ENCODE measurements around the gene ADCYAP1R1.

Gene ADCYAP1R1

DNA sequence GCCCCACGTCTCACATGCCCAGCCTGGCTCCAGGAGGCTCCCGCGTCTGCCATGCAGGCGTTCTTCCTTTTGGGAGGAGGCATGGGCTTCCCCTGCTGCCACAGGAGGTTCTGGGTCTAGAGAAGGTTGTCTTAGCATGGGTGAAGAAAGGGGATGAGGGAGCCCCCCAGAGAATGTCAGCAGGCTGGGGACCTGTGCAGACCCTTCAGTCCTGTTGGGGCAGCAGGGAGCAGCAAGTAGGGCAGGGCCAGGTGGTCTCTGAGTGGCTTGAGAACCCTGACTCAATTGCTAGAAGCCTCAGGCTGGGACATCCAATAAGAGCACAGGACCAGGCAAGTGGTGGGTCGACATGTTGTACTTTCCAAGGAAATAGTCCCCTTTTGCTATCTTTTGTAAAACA lies 34.4 kb upstream of the ADCYAP1R1 start:
- Histone ChIP-seq H3K36me3 (ENCODE audit: insufficient read depth) (no peaks in the 10 kb centered on the region), H3K4me1 (ENCODE audit: low read depth, poor library complexity, severe bottlenecking) (no peaks in the 10 kb centered on the region), H3K27ac (no peak overlapping the region), H3K79me2 (ENCODE audit: insufficient read depth, low read depth) (no peaks in the 10 kb centered on the region), H3K27me3 (ENCODE audit: insufficient read depth, low read depth) (no peaks in the 10 kb centered on the region), H3K4me2 (no peak overlapping the region), H2AFZ (ENCODE audit: low read depth) (no peak overlapping the region), H3K9ac (no peak overlapping the region), H3K4me3 (IDR thresholded peaks at IDR 0.05; ENCODE audit: insufficient read depth, low read depth, low read length) (no peak overlapping the region), H4K20me1 (ENCODE audit: insufficient read depth) (no peaks in the 10 kb centered on the region)
- TF ChIP-seq, protein P1, sequence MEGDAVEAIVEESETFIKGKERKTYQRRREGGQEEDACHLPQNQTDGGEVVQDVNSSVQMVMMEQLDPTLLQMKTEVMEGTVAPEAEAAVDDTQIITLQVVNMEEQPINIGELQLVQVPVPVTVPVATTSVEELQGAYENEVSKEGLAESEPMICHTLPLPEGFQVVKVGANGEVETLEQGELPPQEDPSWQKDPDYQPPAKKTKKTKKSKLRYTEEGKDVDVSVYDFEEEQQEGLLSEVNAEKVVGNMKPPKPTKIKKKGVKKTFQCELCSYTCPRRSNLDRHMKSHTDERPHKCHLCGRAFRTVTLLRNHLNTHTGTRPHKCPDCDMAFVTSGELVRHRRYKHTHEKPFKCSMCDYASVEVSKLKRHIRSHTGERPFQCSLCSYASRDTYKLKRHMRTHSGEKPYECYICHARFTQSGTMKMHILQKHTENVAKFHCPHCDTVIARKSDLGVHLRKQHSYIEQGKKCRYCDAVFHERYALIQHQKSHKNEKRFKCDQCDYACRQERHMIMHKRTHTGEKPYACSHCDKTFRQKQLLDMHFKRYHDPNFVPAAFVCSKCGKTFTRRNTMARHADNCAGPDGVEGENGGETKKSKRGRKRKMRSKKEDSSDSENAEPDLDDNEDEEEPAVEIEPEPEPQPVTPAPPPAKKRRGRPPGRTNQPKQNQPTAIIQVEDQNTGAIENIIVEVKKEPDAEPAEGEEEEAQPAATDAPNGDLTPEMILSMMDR (conservative IDR thresholded peaks at IDR 0.05; ENCODE audit: low read depth, low read length) = no peak

DNA sequence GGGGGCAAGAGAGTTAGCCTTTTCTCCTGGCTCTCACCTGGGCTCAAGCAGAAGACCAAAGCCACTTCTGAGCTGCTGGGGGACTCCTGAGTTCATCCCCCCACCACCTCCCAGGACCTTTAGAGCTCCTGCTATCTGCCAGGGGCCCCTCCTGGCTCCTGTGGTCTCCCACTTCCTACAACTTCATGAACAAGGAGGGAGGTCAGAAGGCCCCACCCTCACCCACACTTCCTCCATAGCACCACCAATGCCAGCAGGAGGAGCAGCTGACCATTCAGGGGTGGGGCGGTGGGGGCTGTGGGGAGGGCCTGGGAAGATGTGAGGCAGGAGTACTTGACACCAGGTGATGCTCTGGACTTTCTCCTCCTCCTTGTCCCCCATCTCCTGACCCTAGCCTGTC lies 32.6 kb upstream of the ADCYAP1R1 start:
- H4K20me1 ChIP-seq (ENCODE audit: insufficient read depth) = no peaks in the 10 kb centered on the region
- no peak overlapping the region for H3K4me2 ChIP-seq
- no peaks in the 10 kb centered on the region for H3K36me3 ChIP-seq (ENCODE audit: insufficient read depth)
- H3K9ac ChIP-seq = no peak overlapping the region
- H3K79me2 ChIP-seq (ENCODE audit: insufficient read depth, low read depth) = no peaks in the 10 kb centered on the region
- H2AFZ ChIP-seq (ENCODE audit: low read depth) = no peak overlapping the region
- H3K4me1 ChIP-seq (ENCODE audit: low read depth, poor library complexity, severe bottlenecking) = no peaks in the 10 kb centered on the region
- TF ChIP-seq, protein P1 (conservative IDR thresholded peaks at IDR 0.05; ENCODE audit: low read depth, low read length) = no peak
- H3K27me3 ChIP-seq (ENCODE audit: insufficient read depth, low read depth) = no peaks in the 10 kb centered on the region
- no peak overlapping the region for H3K4me3 ChIP-seq (IDR thresholded peaks at IDR 0.05; ENCODE audit: insufficient read depth, low read depth, low read length)
- no peak overlapping the region for H3K27ac ChIP-seq

DNA sequence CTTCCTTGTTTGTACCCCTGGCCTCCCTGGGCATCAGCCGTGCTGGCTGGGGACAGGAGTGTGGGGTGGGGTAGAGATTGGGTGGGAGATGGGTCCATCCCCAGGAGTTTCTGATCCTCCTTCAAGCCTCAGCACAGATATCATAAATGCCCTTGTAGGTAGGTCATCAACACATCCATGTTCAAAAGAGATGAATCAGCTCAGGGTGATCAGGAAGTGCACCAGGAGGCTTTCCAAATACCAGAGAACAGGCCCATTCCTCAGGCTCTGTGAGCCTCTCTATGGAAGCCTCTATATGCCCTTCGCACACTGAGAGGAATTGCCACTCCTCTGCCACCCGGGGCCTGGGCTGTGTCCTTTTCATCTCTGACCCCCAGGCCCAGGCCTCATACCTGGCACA lies 31.9 kb upstream of the ADCYAP1R1 start:
- H4K20me1 ChIP-seq (ENCODE audit: insufficient read depth) = no peaks in the 10 kb centered on the region
- H3K36me3 ChIP-seq (ENCODE audit: insufficient read depth) = no peaks in the 10 kb centered on the region
- no peaks in the 10 kb centered on the region for H3K4me1 ChIP-seq (ENCODE audit: low read depth, poor library complexity, severe bottlenecking)
- H3K9ac ChIP-seq = no peak overlapping the region
- H3K4me3 ChIP-seq (IDR thresholded peaks at IDR 0.05; ENCODE audit: insufficient read depth, low read depth, low read length) = no peak overlapping the region
- no peaks in the 10 kb centered on the region for H3K79me2 ChIP-seq (ENCODE audit: insufficient read depth, low read depth)
- TF ChIP-seq, protein P1 (conservative IDR thresholded peaks at IDR 0.05; ENCODE audit: low read depth, low read length) = no peak
- H3K4me2 ChIP-seq = no peak overlapping the region
- H2AFZ ChIP-seq (ENCODE audit: low read depth) = no peak overlapping the region
- no peaks in the 10 kb centered on the region for H3K27me3 ChIP-seq (ENCODE audit: insufficient read depth, low read depth)
- H3K27ac ChIP-seq = no peak overlapping the region

DNA sequence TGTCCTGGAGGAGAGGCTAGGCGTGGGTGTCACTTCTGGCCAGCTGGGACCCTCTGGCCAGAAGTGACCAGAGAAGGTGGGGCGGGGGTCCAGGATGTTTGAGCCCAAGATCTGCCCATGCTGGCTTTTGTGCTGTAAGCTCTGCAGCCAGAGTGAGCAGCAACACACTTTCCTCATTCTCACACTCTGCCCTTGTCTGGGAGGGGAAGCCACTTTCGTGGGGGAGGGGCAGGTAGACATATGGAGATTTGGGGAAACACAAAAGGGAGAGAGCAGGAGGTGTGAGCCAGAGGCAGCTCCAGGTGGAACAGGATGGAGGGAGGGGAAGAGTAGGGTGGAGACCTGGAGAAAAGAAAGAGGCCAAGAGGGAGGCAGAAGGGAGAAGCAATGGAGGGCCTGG lies 31.5 kb upstream of the ADCYAP1R1 start:
- Histone ChIP-seq H3K27me3 (ENCODE audit: insufficient read depth, low read depth) (no peaks in the 10 kb centered on the region), H3K27ac (no peak overlapping the region), H3K4me3 (IDR thresholded peaks at IDR 0.05; ENCODE audit: insufficient read depth, low read depth, low read length) (no peak overlapping the region), H3K36me3 (ENCODE audit: insufficient read depth) (no peaks in the 10 kb centered on the region), H3K9ac (no peak overlapping the region), H4K20me1 (ENCODE audit: insufficient read depth) (no peaks in the 10 kb centered on the region), H2AFZ (ENCODE audit: low read depth) (no peak overlapping the region), H3K4me2 (no peak overlapping the region), H3K79me2 (ENCODE audit: insufficient read depth, low read depth) (no peaks in the 10 kb centered on the region), H3K4me1 (ENCODE audit: low read depth, poor library complexity, severe bottlenecking) (no peaks in the 10 kb centered on the region)
- TF ChIP-seq, protein P1 (conservative IDR thresholded peaks at IDR 0.05; ENCODE audit: low read depth, low read length) = no peak
